ENCODE measurements around the gene NOX3.

GRCh38 chr6:155493694-155494143, 38.1 kb upstream of the NOX3 start:
- no peak for TF ChIP-seq LARP7 (IDR thresholded peaks at IDR 0.05)
- TF ChIP-seq, protein P1, sequence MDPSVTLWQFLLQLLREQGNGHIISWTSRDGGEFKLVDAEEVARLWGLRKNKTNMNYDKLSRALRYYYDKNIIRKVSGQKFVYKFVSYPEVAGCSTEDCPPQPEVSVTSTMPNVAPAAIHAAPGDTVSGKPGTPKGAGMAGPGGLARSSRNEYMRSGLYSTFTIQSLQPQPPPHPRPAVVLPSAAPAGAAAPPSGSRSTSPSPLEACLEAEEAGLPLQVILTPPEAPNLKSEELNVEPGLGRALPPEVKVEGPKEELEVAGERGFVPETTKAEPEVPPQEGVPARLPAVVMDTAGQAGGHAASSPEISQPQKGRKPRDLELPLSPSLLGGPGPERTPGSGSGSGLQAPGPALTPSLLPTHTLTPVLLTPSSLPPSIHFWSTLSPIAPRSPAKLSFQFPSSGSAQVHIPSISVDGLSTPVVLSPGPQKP (CRISPR knock-in tag; IDR thresholded peaks at IDR 0.05): no peak
- TF ChIP-seq PRPF4 (IDR thresholded peaks at IDR 0.05; ENCODE audit: insufficient read depth, low read depth, low read length, poor library complexity, severe bottlenecking): no peak
- TF ChIP-seq POLR2A (conservative IDR thresholded peaks at IDR 0.05): no peak
- no peak for TF ChIP-seq DMBX1 (CRISPR knock-in tag; IDR thresholded peaks at IDR 0.05; ENCODE audit: borderline replicate concordance)
- TF ChIP-seq EP400 (IDR thresholded peaks at IDR 0.05): no peak
- no peak for TF ChIP-seq CBX2 (IDR thresholded peaks at IDR 0.05; ENCODE audit: insufficient read depth, low read length, poor library complexity, severe bottlenecking)
- no peak for TF ChIP-seq GATAD2A (IDR thresholded peaks at IDR 0.05)
- TF ChIP-seq CHD1 (IDR thresholded peaks at IDR 0.05; ENCODE audit: low read length): no peak
- TF ChIP-seq ESRRA (IDR thresholded peaks at IDR 0.05; ENCODE audit: borderline replicate concordance, low read depth): no peak
- TF ChIP-seq YY1 (IDR thresholded peaks at IDR 0.05; ENCODE audit: borderline replicate concordance in 1 of 3, control insufficient read depth in 1 of 3, extremely low read depth in 1 of 3, insufficient read depth in 3 of 3, insufficient read length in 1 of 3, insufficient replicate concordance in 2 of 3, low read depth in 1 of 3, low read length in 2 of 3): no peak

All from K562 (cell line).